OCI-LY1 (cell line): ENCODE data around the gene PKD1.

ENCODE experiments used
- H2AFZ ChIP-seq: fragments of 200-600 bp; sonication (generic), shearing (Covaris generic); 2 replicates; pipeline ENCODE4 v1.6.0; 2014; ENCODE audit warnings: antibody characterized with exemption, mild to moderate bottlenecking, low read length
- H3F3A ChIP-seq: fragments of 200-600 bp; sonication (generic), shearing (Covaris generic); 2 replicates; pipeline ENCODE4 v1.6.0; 2014; ENCODE audit warnings: mild to moderate bottlenecking, antibody characterized with exemption, low read length, moderate library complexity; ENCODE audit not compliant: insufficient read depth
- H3K27ac ChIP-seq: fragments of 200-600 bp; sonication (generic); 2 replicates; pipeline ENCODE4 v1.5.1; 2014; ENCODE audit warnings: low read length, mixed run types, mild to moderate bottlenecking, low read depth; ENCODE audit not compliant: poor library complexity, severe bottlenecking
- H3K27me3 ChIP-seq: fragments of 200-600 bp; sonication (generic); 2 replicates; pipeline ENCODE4 v1.6.0; 2014; ENCODE audit warnings: antibody characterized with exemption, mild to moderate bottlenecking, low read length, moderate library complexity; ENCODE audit not compliant: insufficient read depth
- H3K36me3 ChIP-seq: fragments of 200-600 bp; sonication (generic); 2 replicates; pipeline ENCODE4 v1.6.1; 2014; ENCODE audit warnings: mild to moderate bottlenecking, antibody characterized with exemption, low read length, moderate library complexity, mixed read lengths; ENCODE audit not compliant: insufficient read depth
- H3K4me1 ChIP-seq: fragments of 200-600 bp; sonication (generic); 2 replicates; pipeline ENCODE4 v1.5.1; 2014; ENCODE audit warnings: mild to moderate bottlenecking, low read length, moderate library complexity; ENCODE audit not compliant: insufficient read depth, severe bottlenecking
- H3K4me2 ChIP-seq: fragments of 200-600 bp; sonication (generic), shearing (Covaris generic); 2 replicates; pipeline ENCODE4 v1.6.1; 2014; ENCODE audit warnings: low read length
- H3K4me3 ChIP-seq: fragments of 200-600 bp; sonication (generic); 2 replicates; pipeline ENCODE4 v1.5.1; 2014; ENCODE audit warnings: low read length, low read depth, mild to moderate bottlenecking, mixed read lengths; ENCODE audit not compliant: poor library complexity, severe bottlenecking
- H3K79me2 ChIP-seq: fragments of 200-600 bp; shearing (Covaris generic); 2 replicates; pipeline ENCODE4 v1.6.1; 2016; ENCODE audit warnings: mixed run types, low read length, mixed read lengths; ENCODE audit not compliant: insufficient read depth
- H3K9ac ChIP-seq: fragments of 200-600 bp; sonication (generic), shearing (Covaris generic); 2 replicates; pipeline ENCODE4 v1.6.1; 2014; ENCODE audit warnings: mild to moderate bottlenecking, low read length, mixed read lengths
- H3K9me2 ChIP-seq: fragments of 200-600 bp; sonication (generic), shearing (Covaris generic); 2 replicates; pipeline ENCODE4 v1.6.1; 2014; ENCODE audit warnings: low read depth, mild to moderate bottlenecking, low read length, mixed read lengths
- H3K9me3 ChIP-seq: fragments of 200-600 bp; shearing (Covaris generic); 2 replicates; pipeline ENCODE4 v1.6.1; 2014; ENCODE audit warnings: low read length, mixed read lengths
- H4K20me1 ChIP-seq: fragments of 200-600 bp; sonication (generic), shearing (Covaris generic); 2 replicates; pipeline ENCODE4 v1.6.0; 2016; ENCODE audit warnings: mild to moderate bottlenecking, low read length; ENCODE audit not compliant: insufficient read depth
- CTCF ChIP-seq: fragments of 200-600 bp; sonication (generic), shearing (Covaris generic); IDR thresholded peaks from 2 replicates; pipeline ENCODE4 v1.5.1; 2017; ENCODE audit warnings: mild to moderate bottlenecking, antibody characterized with exemption, low read length, moderate library complexity, mixed read lengths
- EZH2 ChIP-seq: fragments of 200-600 bp; sonication (generic), shearing (Covaris generic); IDR thresholded peaks from 2 replicates; pipeline ENCODE4 v1.8.0; 2017; ENCODE audit warnings: borderline replicate concordance, mixed run types, mild to moderate bottlenecking, antibody characterized with exemption, low read length, moderate library complexity, mixed read lengths

PKD1 gene

DNA sequence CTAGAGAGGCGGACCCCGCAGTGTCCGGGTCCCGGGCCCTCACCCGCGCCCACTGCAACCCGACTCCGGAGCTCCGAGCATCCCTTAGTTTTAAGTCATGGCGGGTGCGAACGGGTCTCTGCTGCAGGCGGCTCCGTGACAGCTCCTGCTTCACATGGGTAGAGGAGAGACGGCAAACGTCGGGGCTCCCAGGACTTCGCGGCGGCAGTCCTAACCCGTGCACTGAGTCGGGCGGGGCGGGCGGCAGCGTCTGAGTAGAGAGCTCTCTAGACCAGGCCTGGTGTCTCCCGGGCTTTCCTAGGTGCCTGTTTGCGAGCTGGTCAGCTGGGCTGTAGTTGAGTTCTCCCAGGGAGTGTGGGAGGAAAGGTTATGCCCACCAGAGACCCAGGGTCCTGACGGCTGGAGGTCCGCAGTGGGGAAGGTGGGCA is 87.6 kb downstream of the PKD1 start:
- H3K27ac ChIP-seq: no peak overlapping the region
- no peaks in the 10 kb centered on the region for H3F3A ChIP-seq
- no peak overlapping the region for H2AFZ ChIP-seq

DNA sequence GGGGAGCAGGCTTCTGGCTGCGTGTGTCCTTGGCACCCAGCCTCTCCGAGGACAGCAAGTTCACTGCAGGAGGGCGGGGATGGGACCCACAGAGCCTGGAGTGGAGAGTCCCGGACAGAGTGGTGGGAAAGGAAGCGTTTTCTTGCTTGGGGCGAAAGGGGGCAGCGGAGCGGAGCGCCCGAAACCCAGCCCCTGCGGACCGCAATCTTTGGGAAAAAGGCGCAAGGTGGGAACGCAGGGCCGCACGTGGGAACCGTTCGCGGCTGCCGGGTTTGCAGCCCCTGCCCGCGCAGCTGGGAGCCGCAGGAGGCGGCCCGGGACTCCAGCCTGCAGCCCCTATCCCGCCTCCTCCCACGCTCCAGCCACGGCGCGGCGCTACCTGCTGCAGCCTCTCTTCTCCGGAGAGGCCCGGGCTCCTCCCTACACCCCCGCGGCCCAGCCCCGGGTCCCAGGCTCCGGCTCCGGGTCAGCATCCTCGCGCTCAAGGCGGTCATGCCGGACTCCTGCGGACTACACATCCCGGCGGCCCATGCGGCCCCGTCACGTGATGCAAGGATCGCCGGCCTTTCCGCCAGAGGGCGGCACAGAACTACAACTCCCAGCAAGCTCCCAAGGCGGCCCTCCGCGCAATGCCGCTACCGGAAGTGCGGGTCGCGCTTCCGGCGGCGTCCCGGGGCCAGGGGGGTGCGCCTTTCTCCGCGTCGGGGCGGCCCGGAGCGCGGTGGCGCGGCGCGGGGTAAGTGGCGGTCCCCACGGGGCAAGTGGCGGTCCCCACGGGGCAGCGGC is 88.2 kb downstream of the PKD1 start, which contains the start of the genes NTHL1 and TSC2:
TSS of gene NTHL1 (minus strand) at position 505 of the 786 bp plus-strand sequence. CDS start at position 494, 11 bp downstream.
TSS of gene TSC2 (plus strand) at position 656 of the 786 bp plus-strand sequence. CDS start 631 bp downstream, outside the sequence.
- Histone ChIP-seq H3K79me2 (no peaks in the 10 kb centered on the region), H3K27ac (no peak within 1 kb of the TSS)

More for the DNA sequence above, 87.6 kb downstream of the PKD1 start:
- peak overlapping the region; percentile 89 for H3K4me3 ChIP-seq
- H3K9ac ChIP-seq: peak overlapping the region; percentile 79
- H3K27me3 ChIP-seq: no peaks in the 10 kb centered on the region
- peaks cover 24% of the 10 kb centered on the region for H3K4me1 ChIP-seq
- TF ChIP-seq EZH2: no peak
- TF ChIP-seq CTCF: no peak
- H3K4me2 ChIP-seq: peak overlapping the region; percentile 94
- H3K79me2 ChIP-seq: no peaks in the 10 kb centered on the region
- H3K9me2 ChIP-seq: no peaks in the 10 kb centered on the region
- H3K9me3 ChIP-seq: no peaks in the 10 kb centered on the region
- no peaks in the 10 kb centered on the region for H4K20me1 ChIP-seq
- peaks cover 27% of the 10 kb centered on the region; the same call in 1 of the 2 replicates for H3K36me3 ChIP-seq

DNA sequence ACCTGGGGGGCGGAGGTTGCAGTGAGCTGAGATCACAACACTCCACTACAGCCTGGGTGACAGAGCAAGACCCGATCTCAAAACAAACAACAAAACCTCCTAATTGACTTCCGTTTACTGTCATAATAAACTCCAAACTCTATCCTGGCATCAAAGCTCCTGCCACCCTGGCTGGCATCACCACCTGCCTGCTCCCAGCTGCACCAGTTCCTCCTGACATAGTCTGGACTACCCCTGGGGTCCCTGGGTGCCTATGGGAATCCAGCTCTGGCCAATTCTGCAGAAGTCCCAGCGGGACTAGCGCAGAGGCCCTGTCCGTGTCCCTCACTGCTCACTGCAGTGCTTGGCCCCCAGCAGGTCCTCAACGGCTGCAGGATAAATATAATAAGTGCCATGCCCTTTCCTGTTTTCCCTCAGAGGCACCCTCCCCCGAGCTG is 88.8 kb downstream of the PKD1 start:
- peaks cover 24% of the 10 kb centered on the region for H3K4me1 ChIP-seq
- H4K20me1 ChIP-seq: no peaks in the 10 kb centered on the region
- H3K79me2 ChIP-seq: no peaks in the 10 kb centered on the region
- TF ChIP-seq EZH2 (no peak), CTCF (no peak)
- no peaks in the 10 kb centered on the region for H3K9me3 ChIP-seq
- H3K4me2 ChIP-seq: peak overlapping the region; percentile 98
- H3K36me3 ChIP-seq: peaks cover 16% of the 10 kb centered on the region; the same call in 1 of the 2 replicates
- H3F3A ChIP-seq: no peaks in the 10 kb centered on the region
- H3K4me3 ChIP-seq: peak overlapping the region; percentile 89
- no peak overlapping the region for H3K27ac ChIP-seq
- H3K9me2 ChIP-seq: no peaks in the 10 kb centered on the region
- peak overlapping the region; percentile 77 for H3K9ac ChIP-seq
- H2AFZ ChIP-seq: no peak overlapping the region
- H3K27me3 ChIP-seq: no peaks in the 10 kb centered on the region

More for the DNA sequence above, 88.2 kb downstream of the PKD1 start, which contains the start of the genes NTHL1 and TSC2:
- TF ChIP-seq EZH2: no peak
- no peak for TF ChIP-seq CTCF
- H3K27me3 ChIP-seq: no peaks in the 10 kb centered on the region
- peak within 1 kb of the TSS; percentile 79 for H3K9ac ChIP-seq
- no peaks in the 10 kb centered on the region for H4K20me1 ChIP-seq
- H2AFZ ChIP-seq: no peak within 1 kb of the TSS
- H3F3A ChIP-seq: no peaks in the 10 kb centered on the region
- H3K4me3 ChIP-seq: peak within 1 kb of the TSS; percentile 89
- peaks cover 24% of the 10 kb centered on the region for H3K4me1 ChIP-seq
- H3K9me3 ChIP-seq: no peaks in the 10 kb centered on the region
- no peaks in the 10 kb centered on the region for H3K9me2 ChIP-seq
- H3K4me2 ChIP-seq: peak within 1 kb of the TSS; percentile 98
- H3K36me3 ChIP-seq: peaks cover 22% of the 10 kb centered on the region; the same call in 1 of the 2 replicates
